Naive B cell (primary cell): Measurements from ENCODE around the gene PRDM5. TPM values are rescaled to one million over a fixed set of nuclear protein-coding genes. Genes with fewer than 3 reads are reported as not detected.
"Not testable (repeated sequence)": the region's sequence is repeated elsewhere in the genome, so short reads cannot be mapped to it uniquely, and the experiment has no call there.

ENCODE experiments used
- ATAC-seq, 2 donors: fragments of 150-1000 bp; cut with Tn5 transposase; 2 replicates each; pipeline ENCODE4 v1.10.0; 2021; ENCODE audit warnings: low read depth in 2 of 2, mild to moderate bottlenecking in 2 of 2, moderate library complexity in 2 of 2
- DNase-seq: peaks from one replicate; pipeline ENCODE4 v3.0.0; 2022
- H3K27ac Mint-ChIP-seq, 6 donors: one replicate each; pipeline ENCODE4 v1.8.0; 2020 to 2022; ENCODE audit warnings: mild to moderate bottlenecking in 6 of 6, mixed read lengths in 6 of 6, moderate library complexity in 5 of 6, inconsistent platforms in 2 of 6
- H3K27me3 Mint-ChIP-seq, 3 donors: one replicate each; pipeline ENCODE4 v1.8.0; 2021 to 2022; ENCODE audit warnings: mixed read lengths in 3 of 3, mild to moderate bottlenecking in 1 of 3
- H3K36me3 Mint-ChIP-seq, 2 donors: one replicate each; pipeline ENCODE4 v1.8.0; 2020 to 2022; ENCODE audit warnings: mixed read lengths in 2 of 2, inconsistent platforms in 1 of 2, mild to moderate bottlenecking in 1 of 2
- H3K4me1 Mint-ChIP-seq, 3 donors: one replicate each; pipeline ENCODE4 v1.8.0; 2020 to 2022; ENCODE audit warnings: mixed read lengths in 3 of 3, inconsistent platforms in 1 of 3, mild to moderate bottlenecking in 1 of 3, moderate library complexity in 1 of 3
- H3K4me3 Mint-ChIP-seq, 8 donors: one replicate each; pipeline ENCODE4 v1.8.0; 2020 to 2022; ENCODE audit warnings: mild to moderate bottlenecking in 8 of 8, mixed read lengths in 8 of 8, moderate library complexity in 8 of 8, inconsistent platforms in 2 of 8
- H3K9me3 Mint-ChIP-seq, 7 donors: one replicate each; pipeline ENCODE4 v1.8.0; 2020 to 2022; ENCODE audit warnings: mixed read lengths in 7 of 7, mild to moderate bottlenecking in 5 of 7, inconsistent platforms in 2 of 7, moderate library complexity in 1 of 7
- polyA plus RNA-seq, 6 donors: library from polyadenylated mRNA; unstranded; fragments of 300-500 nt; fragmentation: Illumina TruSeq; gene quantifications; one replicate each; pipeline ENCODE4 v1.2.3, GENCODE V29; 2021; ENCODE audit warnings: low read depth in 6 of 6

Gene PRDM5
- polyA plus RNA-seq, 6 donors from 2014 or later, result not detected

DNA sequence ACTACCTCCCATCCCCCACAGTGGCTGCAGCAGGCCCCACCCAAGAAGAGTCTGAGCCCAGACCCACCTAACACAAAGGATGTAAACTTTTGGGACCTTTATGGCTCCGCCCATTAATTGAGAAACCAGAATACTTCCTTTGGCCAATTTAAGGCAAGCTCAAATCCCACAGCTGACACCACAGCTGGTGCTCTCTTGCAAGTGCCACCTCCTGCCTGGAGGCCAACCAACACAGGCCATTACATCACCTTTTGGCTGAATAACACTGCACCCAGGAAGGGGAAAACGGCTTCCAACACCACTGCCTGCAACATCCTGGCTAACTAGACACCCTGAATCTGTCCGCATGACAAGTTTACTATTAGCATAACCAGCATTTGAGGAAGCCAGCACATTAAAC lies 248.8 kb downstream of the PRDM5 start:
- no peak for DNase-seq
- Mint-ChIP-seq H3K36me3 (peaks cover 0 to 8% of the 10 kb centered on the region in 2 donors), H3K4me1 (no peaks in the 10 kb centered on the region), H3K4me3 (no peak overlapping the region), H3K9me3 (peaks cover 4 to 29% (median 11%) of the 10 kb centered on the region in 7 donors), H3K27me3 (peaks cover 0 to 4% (median 0%) of the 10 kb centered on the region in 3 donors), H3K27ac (peak overlapping the region in 1 of 6 donors; percentile 55)
- ATAC-seq, result no peak

DNA sequence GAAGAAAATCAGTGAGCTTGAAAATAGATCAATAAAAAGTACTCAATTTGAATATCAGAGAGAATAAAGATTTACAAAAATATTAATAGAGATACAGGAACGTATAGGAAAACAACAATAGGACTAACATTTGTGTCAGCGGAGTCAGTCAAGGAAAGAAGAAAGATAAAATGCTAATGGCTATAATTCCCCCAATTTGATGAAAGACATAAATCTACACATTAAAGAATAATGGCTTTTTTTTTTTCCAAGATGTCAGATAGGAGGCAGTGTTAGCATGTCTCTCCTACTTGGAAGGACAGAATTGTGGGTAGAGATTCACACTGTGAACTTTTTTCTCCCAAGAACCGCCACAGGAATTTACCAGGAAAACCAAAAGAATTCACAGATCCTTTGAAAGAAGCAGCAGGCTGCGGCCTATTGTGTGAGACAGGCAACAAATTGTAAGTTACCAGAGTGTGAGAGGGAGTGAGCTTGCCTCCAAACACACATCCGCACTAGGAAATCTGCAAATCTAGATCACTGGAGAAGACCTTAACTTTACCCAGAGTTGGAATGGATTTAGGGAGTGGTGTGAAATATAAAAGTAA lies 249.9 kb downstream of the PRDM5 start:
- peaks cover 0 to 8% of the 10 kb centered on the region in 2 donors for H3K36me3 Mint-ChIP-seq
- no peak overlapping the region for H3K27ac Mint-ChIP-seq
- no peak overlapping the region for H3K4me3 Mint-ChIP-seq
- ATAC-seq, result no peak
- DNase-seq, result no peak
- H3K4me1 Mint-ChIP-seq, result no peaks in the 10 kb centered on the region
- peaks cover 0 to 4% (median 0%) of the 10 kb centered on the region in 3 donors for H3K27me3 Mint-ChIP-seq
- H3K9me3 Mint-ChIP-seq, result peaks cover 4 to 29% (median 11%) of the 10 kb centered on the region in 7 donors

DNA sequence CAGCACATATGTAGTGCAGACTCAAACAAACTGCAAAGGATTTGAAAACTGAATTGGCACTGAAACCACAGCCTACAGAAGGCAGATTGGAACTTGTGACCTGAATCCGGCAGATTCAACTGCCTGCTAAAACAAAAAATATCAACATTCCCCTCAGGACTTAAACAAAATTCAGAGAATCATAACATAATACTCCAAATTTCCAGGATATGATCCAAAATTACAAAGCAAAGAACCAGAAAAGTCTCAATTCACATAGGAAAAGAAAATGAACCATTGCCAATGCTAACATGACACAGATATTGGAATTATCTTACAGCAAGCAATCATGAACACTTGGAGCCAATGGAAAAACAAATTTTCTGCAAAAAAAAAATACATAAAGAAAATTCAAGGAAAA lies 250.4 kb downstream of the PRDM5 start:
- peaks cover under 1 to 29% (median 9%) of the 10 kb centered on the region in 7 donors for H3K9me3 Mint-ChIP-seq
- H3K27ac Mint-ChIP-seq, result no peak overlapping the region
- peaks cover 0 to 4% (median 0%) of the 10 kb centered on the region in 3 donors for H3K27me3 Mint-ChIP-seq
- H3K4me1 Mint-ChIP-seq, result no peaks in the 10 kb centered on the region
- peaks cover 0 to 2% of the 10 kb centered on the region in 2 donors for H3K36me3 Mint-ChIP-seq
- ATAC-seq (no peak), DNase-seq (no peak)
- H3K4me3 Mint-ChIP-seq, result no peak overlapping the region

DNA sequence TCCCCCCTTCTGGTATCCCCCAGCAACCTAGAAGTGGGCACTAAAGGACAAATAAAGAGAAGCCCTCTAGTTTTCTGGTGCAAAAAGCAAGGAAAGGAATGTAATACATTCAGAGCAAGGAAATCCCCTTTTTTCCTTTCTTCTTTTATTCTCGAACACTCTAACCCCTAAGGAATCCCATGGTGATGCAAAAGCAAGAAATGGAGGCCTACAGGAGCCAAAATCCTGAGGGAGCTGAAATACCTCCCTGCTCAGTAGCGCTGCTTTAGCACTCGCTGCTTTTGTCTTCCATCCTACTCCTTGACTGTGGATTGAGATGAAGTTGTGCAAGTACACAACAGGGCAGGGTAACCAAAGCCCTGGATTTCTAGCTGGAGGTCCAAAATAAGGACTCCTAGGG lies 251.0 kb downstream of the PRDM5 start:
- Mint-ChIP-seq H3K36me3 (no peaks in the 10 kb centered on the region), H3K4me3 (no peak overlapping the region), H3K27me3 (peaks cover 0 to 4% (median 0%) of the 10 kb centered on the region in 3 donors), H3K4me1 (no peaks in the 10 kb centered on the region), H3K27ac (no peak overlapping the region), H3K9me3 (peaks cover 0 to 29% (median 8%) of the 10 kb centered on the region in 7 donors)
- ATAC-seq (no peak), DNase-seq (no peak)

GRCh38 chr4:120667102-120667501 lies 255.4 kb downstream of the PRDM5 start:
- Mint-ChIP-seq H3K27ac (peak overlapping the region in 2 of 6 donors; percentile 3 to 71), H3K4me3 (no peak overlapping the region), H3K27me3 (no peaks in the 10 kb centered on the region), H3K9me3 (peaks cover 0 to 12% (median 2%) of the 10 kb centered on the region in 7 donors), H3K36me3 (no peaks in the 10 kb centered on the region), H3K4me1 (no peaks in the 10 kb centered on the region)
- no peak for ATAC-seq
- no peak for DNase-seq

- H3K36me3 Mint-ChIP-seq, result no peaks in the 10 kb centered on the region
- no peaks in the 10 kb centered on the region for H3K4me1 Mint-ChIP-seq
- ATAC-seq (no peak), DNase-seq (no peak)
- peaks cover 0 to 4% (median 0%) of the 10 kb centered on the region in 7 donors for H3K9me3 Mint-ChIP-seq
- no peaks in the 10 kb centered on the region for H3K27me3 Mint-ChIP-seq
- H3K27ac Mint-ChIP-seq, result no peak overlapping the region
- H3K4me3 Mint-ChIP-seq, result no peak overlapping the region
Observed at GRCh38 chr4:120664851-120665250, 257.7 kb downstream of the PRDM5 start.

GRCh38 chr4:120659616-120660170 lies 262.8 kb downstream of the PRDM5 start:
- no peak overlapping the region for H3K4me3 Mint-ChIP-seq
- ATAC-seq (no peak), DNase-seq (no peak)
- H3K27ac Mint-ChIP-seq, result no peak overlapping the region
- H3K36me3 Mint-ChIP-seq, result no peaks in the 10 kb centered on the region
- H3K9me3 Mint-ChIP-seq, result peaks cover 0 to 8% (median 0%) of the 10 kb centered on the region in 7 donors
- H3K27me3 Mint-ChIP-seq, result no peaks in the 10 kb centered on the region
- H3K4me1 Mint-ChIP-seq, result no peaks in the 10 kb centered on the region

GRCh38 chr4:120658772-120659171 lies 263.8 kb downstream of the PRDM5 start:
- Mint-ChIP-seq H3K27me3 (no peaks in the 10 kb centered on the region), H3K36me3 (no peaks in the 10 kb centered on the region), H3K27ac (no peak overlapping the region), H3K9me3 (peaks cover 0 to 8% (median 0%) of the 10 kb centered on the region in 7 donors), H3K4me3 (no peak overlapping the region), H3K4me1 (no peaks in the 10 kb centered on the region)
- no peak for ATAC-seq
- no peak for DNase-seq

GRCh38 chr4:120653804-120654573 lies 268.5 kb downstream of the PRDM5 start:
- Mint-ChIP-seq H3K9me3 (peaks cover 0 to 5% (median 0%) of the 10 kb centered on the region in 7 donors), H3K4me1 (no peaks in the 10 kb centered on the region), H3K36me3 (no peaks in the 10 kb centered on the region), H3K27me3 (no peaks in the 10 kb centered on the region), H3K27ac (no peak overlapping the region), H3K4me3 (no peak overlapping the region)
- ATAC-seq, result no peak
- DNase-seq, result no peak

- H3K9me3 Mint-ChIP-seq, H3K4me1 Mint-ChIP-seq, H3K27ac Mint-ChIP-seq, ATAC-seq, H3K36me3 Mint-ChIP-seq, DNase-seq, H3K27me3 Mint-ChIP-seq: not testable (repeated sequence)
- H3K4me3 Mint-ChIP-seq, result peak overlapping the region in 1 of 8 donors; percentile 12
Observed at GRCh38 chr4:120648336-120648735, 274.2 kb downstream of the PRDM5 start.

Other genes with a start within 250 kb of the PRDM5 start
- not detected for gene NDNF, start 149.8 kb upstream of the PRDM5 start, polyA plus RNA-seq
- gene TNIP3, start 241.6 kb upstream of the PRDM5 start, polyA plus RNA-seq, result not detected